Measurements from ENCODE around the gene ZMYND11.

DNA sequence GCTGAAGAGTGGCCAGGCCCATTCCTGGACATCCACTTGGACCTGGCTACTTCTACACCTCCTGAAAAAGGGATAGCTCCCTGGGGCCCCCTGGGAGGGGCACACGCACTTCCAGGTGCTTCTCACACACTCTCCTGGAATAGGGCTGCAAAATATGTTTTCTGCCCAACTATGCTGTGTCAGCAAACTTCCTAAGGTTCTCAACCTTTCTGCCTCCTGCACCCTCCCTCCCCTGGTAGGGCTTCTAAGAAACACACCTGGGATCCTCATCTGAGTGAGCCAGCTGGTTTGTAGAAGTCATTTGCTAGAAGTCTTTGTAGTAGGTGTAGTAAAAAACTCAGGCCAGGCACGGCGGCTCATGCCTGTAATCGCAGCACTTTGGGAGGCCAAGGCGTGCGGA is 136.5 kb downstream of the ZMYND11 start:
- TF ChIP-seq EZH2phosphoT487 (IDR thresholded peaks at IDR 0.05; ENCODE audit: low read length), result no peak
- TF ChIP-seq, protein P1, sequence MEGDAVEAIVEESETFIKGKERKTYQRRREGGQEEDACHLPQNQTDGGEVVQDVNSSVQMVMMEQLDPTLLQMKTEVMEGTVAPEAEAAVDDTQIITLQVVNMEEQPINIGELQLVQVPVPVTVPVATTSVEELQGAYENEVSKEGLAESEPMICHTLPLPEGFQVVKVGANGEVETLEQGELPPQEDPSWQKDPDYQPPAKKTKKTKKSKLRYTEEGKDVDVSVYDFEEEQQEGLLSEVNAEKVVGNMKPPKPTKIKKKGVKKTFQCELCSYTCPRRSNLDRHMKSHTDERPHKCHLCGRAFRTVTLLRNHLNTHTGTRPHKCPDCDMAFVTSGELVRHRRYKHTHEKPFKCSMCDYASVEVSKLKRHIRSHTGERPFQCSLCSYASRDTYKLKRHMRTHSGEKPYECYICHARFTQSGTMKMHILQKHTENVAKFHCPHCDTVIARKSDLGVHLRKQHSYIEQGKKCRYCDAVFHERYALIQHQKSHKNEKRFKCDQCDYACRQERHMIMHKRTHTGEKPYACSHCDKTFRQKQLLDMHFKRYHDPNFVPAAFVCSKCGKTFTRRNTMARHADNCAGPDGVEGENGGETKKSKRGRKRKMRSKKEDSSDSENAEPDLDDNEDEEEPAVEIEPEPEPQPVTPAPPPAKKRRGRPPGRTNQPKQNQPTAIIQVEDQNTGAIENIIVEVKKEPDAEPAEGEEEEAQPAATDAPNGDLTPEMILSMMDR (IDR thresholded peaks at IDR 0.05; ENCODE audit: low read length), result no peak
